T-helper 2 cell treated with Interferon-gamma antibody and Interleukin-4, amounts not matched to agents 100 ng/mL and 5 ng/mL, for 36 hours (primary cell): Measurements from ENCODE around the gene KIF21A. TPM values are rescaled to one million over a fixed set of nuclear protein-coding genes. Genes with fewer than 3 reads are reported as not detected.
"Not testable (repeated sequence)": the region's sequence is repeated elsewhere in the genome, so short reads cannot be mapped to it uniquely, and the experiment has no call there.

ENCODE experiments used
- intact Hi-C: fragments of 100-400 bp; cut with micrococcal nuclease; formaldehyde crosslinking; loops from one replicate; pipeline ENCODE4 v1.15.1; 2023
- total RNA-seq: library from RNA; stranded (reverse); gene quantifications from 2 replicates; pipeline ENCODE4 v1.2.3, GENCODE V29; 2022

KIF21A gene, protein sequence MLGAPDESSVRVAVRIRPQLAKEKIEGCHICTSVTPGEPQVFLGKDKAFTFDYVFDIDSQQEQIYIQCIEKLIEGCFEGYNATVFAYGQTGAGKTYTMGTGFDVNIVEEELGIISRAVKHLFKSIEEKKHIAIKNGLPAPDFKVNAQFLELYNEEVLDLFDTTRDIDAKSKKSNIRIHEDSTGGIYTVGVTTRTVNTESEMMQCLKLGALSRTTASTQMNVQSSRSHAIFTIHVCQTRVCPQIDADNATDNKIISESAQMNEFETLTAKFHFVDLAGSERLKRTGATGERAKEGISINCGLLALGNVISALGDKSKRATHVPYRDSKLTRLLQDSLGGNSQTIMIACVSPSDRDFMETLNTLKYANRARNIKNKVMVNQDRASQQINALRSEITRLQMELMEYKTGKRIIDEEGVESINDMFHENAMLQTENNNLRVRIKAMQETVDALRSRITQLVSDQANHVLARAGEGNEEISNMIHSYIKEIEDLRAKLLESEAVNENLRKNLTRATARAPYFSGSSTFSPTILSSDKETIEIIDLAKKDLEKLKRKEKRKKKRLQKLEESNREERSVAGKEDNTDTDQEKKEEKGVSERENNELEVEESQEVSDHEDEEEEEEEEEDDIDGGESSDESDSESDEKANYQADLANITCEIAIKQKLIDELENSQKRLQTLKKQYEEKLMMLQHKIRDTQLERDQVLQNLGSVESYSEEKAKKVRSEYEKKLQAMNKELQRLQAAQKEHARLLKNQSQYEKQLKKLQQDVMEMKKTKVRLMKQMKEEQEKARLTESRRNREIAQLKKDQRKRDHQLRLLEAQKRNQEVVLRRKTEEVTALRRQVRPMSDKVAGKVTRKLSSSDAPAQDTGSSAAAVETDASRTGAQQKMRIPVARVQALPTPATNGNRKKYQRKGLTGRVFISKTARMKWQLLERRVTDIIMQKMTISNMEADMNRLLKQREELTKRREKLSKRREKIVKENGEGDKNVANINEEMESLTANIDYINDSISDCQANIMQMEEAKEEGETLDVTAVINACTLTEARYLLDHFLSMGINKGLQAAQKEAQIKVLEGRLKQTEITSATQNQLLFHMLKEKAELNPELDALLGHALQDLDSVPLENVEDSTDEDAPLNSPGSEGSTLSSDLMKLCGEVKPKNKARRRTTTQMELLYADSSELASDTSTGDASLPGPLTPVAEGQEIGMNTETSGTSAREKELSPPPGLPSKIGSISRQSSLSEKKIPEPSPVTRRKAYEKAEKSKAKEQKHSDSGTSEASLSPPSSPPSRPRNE (N-terminal part only)
- 16.3 and 17.1 TPM in 2 replicates for total RNA-seq

DNA sequence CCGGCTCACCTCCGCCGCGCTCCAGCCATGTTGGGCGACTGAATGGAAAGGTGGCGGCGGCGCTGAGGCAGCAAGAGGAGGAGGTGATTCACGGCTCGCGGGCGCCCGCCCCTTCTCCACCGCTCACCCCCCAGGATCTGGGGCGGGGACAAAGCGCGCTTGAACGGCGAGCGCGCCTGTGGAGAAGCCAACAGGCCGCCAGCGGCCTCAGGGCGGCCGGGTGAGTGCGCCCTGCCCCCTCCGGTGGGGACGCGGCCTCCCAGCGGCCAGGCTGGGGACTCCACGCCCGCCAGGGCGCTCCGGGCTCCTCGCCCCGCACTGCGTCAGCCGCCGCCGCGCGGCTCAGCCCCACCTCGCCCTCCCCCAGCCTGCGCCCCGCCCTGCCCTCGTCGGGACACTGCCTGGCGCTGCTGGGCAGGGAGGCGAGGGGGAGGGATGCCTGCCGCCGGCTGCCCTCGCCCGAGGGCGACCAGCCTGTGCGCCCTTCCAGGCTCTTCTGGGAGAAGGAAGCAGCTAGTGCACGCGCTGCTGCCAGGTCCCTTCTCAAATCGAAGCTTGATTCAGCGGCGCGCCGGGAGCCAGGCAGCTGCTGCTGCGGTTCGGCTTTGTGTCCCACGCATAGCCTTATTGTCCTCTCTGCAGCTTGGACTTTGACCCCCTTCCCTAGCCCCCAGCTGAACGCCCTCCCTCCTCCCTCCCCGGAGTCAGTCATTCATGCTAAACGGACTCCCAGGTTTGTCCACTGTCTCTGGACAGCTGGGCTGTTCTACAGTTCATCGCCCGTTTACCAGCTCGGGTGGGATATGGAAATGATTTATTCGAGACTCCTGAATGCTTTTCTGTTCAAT is at the start of gene KIF21A:
Gene KIF21A (minus strand): TSS at position 40 of the 848 bp plus-strand sequence. CDS start 150 bp downstream, outside the sequence.
- intact Hi-C loops, result loop anchor here (1.0 to 5.0 kb wide), 7 partner anchors 24 to 663 kb away; partner anchors contain the start of gene SLC2A13

DNA sequence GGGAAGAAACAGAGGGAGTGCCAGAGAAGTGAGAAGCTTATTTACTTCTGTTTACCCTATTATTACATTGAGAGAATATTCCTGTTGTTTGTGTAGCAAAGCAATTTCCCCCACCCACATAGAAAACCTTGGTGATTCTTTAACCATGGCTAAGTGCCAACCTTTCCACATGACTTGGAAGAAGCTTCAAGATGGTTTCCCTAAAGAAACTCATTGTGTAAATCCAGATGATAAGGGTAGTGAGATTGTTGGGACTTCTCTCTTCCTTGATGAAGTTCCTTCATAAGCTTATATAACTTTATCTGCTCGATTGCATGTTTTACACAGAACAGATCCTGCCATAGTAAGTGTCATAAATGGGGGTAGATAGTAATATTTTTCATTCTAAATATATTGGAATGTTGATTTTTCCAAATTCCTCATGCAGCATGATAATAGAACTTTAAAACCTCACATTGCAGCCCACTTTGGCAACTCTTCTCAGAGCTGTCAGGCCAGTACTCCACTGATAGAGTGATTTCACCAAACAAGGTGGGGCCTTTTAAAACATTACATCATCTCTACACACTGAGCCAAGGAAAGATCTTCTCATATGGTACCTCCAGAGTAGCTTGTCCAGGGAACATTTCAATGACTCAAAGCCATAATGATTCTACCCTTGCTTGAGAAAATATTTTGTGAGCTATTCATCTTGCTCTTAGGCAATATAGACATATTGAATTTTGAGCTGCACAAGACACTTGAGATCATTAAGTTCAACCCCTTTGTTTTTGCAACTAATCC is 47.8 kb upstream of the KIF21A start:
- intact Hi-C loops, result no loop called here

DNA sequence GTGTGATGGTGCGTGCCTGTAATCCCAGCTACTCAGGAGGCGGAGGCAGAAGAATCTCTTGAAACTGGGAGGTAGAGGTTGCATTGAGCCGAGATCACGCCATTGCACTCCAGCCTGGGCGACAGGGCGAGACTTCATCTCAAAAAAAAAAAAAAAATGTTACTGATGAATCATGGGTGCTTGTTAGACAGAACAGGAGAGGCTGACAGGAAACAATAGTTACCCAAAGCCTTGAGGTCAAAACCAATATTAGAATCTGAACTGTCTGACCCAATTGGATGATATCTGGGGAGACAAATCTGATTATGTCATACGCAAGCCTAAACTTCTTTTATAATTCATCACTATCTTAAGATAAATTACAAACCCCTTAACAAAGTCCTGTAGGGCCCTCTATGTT is 40.7 kb upstream of the KIF21A start:
- intact Hi-C loops, result no loop called here

DNA sequence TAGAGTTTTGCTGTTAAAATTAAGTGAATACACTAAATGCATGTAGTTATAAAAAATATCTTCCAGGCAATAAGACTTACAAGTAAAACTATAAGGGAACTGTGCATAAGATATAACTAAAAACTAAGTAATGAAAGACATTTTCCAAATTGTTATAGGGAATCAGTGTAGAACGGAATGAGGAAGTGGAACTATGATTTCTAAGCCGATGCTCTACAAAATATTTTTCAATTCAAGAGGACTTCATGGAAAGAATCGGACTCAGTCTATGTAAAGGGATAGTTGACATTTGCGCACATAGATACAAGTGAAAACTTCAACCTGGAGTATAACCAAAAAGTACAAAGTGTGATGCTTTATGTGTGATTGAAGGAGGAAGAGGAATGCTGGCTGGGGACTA is 40.1 kb upstream of the KIF21A start:
- intact Hi-C loops, result no loop called here

DNA sequence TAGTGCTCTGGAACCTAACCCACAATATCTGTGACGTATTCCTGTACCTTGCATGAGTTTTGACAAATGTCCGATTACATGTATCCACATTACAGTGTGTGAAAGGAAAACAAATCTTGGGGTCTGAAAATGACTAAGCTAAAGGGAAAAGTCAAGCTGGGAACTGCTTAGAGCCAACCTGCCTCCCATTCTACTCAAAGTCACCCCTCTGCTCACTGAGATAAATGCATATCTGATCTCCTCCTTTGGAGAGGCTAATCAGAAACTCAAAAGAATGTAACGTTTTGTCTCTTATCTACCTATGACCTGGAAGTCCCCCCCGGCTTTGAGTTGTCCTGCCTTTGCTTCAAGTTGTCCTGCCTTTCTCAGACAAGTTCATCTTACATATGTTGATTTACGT is 34.0 kb upstream of the KIF21A start:
- intact Hi-C loops, result no loop called here

DNA sequence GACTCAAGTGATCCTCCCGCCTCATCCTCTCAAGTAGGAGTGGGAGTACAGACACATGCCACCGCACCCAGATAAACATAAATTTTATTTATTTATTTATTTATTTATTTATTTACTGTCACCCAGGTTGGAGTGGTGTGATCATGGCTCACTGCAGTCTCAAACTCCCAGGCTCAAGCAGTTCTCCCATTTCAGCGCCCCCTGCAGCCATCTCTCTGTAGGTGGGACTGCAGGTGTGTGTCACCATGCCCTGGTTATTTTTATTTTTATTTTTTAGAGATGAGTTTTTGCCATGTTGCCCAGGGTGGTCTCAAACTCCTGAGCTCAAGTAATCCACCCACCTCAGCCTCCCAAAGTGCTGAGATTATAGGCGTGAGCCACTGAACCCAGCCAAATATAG is 33.2 kb upstream of the KIF21A start:
- intact Hi-C loops, result no loop called here

DNA sequence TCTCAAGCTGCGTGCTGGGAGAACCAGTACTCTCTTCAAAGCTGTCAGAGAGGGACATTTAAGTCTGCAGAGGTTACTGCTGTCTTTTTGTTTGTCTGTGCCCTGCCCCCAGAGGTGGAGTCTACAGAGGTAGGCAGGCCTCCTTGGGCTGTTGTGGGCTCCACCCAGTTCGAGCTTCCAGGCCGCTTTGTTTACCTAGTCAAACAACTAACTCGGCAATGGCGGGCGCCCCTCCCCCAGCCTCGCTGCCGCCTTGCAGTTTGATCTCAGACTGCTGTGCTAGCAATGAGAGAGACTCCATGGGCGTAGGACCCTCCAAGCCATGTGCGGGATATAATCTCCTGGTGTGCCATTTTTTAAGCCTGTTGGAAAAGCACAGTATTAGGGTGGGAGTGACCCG is 32.2 kb upstream of the KIF21A start:
- intact Hi-C loops, result not testable (repeated sequence)

DNA sequence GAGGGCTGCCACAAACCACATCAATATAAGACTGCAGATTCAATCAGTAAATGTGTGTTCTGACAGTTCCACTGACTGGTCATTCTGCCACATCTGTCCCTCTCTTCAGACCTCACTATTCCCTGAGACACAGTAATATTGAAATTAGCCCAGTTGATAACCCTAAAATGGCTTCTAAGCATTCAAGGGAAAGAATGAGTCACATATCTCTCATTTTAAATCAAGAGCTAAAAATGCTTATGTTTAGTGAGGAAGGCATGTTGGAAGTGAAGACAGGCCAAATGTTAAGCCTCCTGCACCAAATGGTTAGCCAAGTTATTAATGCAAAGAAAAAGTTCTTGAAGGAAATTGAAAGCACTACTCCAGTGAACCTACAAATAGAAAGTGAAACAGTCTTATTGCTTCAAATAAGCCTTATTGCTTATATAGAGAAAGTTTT is 24.5 kb upstream of the KIF21A start:
- intact Hi-C loops, result loop anchor here (1.0 to 5.0 kb wide), 2 partner anchors 24 to 155 kb away; partner anchors contain the start of gene KIF21A

DNA sequence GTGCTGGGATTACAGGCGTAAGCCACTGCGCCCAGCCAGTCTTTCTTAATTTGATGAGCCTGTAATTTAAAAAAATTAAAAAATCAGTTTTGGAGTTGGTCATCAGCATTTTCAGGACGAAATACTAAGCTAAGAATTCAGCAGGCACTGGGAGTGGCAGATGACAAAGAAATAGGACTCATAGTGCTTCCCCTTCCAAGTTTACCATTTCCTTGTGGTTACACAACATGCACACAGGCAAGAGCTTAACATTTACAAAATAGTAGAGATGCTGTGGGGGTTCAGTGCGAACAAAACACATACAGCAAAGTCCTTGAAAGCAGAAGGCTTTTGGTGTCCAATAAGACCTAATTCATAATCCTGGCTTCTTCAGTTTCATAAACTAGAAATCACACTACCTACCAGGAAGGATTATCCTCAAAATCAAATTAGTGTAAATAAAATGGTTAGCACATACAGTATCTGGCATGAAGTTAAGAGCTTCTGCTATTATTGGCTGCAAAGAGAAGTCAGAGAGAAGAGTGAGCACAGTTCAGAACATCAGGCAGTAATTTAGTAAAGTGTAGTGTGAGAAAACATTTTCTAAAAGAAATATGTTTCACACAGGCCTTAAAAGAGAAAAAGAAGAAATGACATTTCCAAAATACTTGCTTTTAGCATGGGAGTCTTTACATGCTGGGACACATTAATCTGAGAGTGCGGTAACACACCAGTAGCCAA is 22.2 kb upstream of the KIF21A start:
- intact Hi-C loops, result loop anchor here (5.0 kb wide), 1 partner anchor 157 kb away; no protein-coding TSS in a partner anchor

DNA sequence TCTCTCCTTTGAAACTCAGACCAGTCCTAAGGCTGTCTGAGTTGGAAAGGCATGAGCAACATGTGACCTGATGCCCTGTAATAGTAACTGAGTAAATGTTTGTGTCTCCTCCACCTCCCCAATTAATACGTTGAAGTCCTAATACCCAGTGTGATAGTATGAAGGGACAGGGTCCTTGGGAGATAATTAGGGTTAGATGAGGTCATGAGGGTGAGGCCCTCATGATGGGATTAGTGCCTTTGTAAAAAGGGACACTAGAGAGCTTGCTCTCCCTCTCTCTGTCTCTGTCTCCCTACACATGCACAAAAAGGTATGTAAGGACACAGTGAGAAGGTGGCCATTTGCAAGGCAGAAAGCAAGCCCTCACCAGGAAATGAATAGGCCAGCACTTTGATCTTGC is 18.1 kb upstream of the KIF21A start:
- intact Hi-C loops, result no loop called here

DNA sequence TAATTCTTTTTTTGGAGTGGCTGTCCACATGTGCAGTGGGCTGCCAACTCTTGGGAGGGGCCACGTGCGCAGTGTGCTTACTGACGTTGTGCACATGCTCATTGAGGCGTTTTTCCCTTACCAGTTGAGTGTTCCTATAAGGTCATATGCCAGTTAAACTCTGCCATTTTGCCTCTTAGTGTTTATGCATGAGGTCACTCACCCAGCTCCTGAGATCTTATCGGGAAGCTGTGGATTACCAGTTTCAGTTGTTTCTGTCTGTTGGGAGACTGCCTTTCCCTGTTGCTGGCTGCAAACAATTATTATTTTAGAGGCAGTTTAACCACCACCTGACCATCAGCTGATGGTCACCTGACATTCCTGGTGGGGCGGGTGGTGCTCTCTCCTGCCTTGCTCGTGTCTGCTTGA is 16.1 kb upstream of the KIF21A start:
- intact Hi-C loops, result no loop called here

DNA sequence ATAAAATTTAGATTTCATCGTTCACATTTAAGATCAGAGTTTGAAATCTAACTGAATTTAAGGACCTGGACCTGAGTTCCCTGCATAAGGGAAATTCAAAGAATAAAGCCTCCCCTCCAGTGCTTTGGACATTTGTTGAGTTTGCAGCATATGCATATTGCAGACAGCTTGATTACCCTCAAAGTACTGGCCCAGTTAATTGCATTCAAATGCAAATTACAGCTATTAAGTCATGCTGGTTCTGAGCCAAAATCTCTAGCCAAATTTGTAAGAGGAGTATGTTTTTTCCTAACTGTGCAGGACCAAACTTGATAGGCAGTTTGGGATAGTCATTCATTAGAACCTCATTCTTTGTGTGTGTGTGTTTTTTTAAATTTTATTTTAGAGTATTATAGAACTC is 9.1 kb upstream of the KIF21A start:
- intact Hi-C loops, result no loop called here

DNA sequence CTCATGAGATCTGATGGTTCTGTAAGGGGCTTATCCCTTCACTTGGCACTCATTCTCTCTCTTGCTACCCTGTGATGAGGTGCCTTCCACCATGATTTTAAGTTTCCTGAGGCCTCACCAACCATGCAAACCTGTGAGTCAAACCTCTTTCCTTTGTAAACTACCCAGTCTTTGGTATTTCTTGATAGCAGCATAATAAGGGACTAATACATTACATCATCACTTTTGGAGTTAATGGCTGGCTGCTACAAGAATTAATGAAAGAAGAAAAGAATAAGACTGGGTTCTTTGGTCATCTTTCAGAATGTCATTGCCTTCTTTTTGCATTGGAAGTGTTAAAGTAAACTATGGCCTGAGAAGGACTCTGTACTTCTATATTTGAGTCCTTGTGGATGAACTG is 5.1 kb upstream of the KIF21A start:
- intact Hi-C loops, result no loop called here

DNA sequence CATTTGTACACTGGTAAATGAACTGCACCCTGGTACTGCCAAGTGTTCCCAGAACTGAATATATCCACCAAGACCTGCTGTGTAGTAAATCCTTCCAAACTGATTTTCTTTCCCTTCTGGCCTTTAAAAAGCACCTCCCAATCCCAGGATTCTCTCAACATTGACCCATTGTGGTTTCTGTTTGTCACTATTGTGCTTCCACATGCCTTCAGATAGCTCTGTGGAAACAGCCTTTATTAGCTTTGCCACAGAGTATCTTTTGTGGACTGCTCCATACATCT is 949 bp upstream of the KIF21A start:
- intact Hi-C loops, result loop anchor here (1.0 to 5.0 kb wide), 7 partner anchors 23 to 662 kb away; partner anchors contain the start of gene SLC2A13

DNA sequence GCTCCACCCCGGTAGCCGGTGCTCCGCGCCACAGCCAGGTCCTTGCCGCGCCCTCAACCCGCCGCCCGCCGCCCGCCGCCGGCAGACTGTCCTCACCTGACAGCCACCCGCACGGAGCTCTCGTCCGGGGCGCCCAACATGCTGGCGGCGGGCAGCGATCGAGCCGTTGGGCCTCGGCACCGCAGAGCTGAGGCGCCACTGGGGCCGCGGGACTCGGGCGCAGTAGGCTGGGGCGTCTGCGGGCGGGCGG is 164 bp downstream of the KIF21A start:
- intact Hi-C loops, result loop anchor here (1.0 to 5.0 kb wide), 7 partner anchors 25 to 664 kb away; partner anchors contain the start of gene SLC2A13

DNA sequence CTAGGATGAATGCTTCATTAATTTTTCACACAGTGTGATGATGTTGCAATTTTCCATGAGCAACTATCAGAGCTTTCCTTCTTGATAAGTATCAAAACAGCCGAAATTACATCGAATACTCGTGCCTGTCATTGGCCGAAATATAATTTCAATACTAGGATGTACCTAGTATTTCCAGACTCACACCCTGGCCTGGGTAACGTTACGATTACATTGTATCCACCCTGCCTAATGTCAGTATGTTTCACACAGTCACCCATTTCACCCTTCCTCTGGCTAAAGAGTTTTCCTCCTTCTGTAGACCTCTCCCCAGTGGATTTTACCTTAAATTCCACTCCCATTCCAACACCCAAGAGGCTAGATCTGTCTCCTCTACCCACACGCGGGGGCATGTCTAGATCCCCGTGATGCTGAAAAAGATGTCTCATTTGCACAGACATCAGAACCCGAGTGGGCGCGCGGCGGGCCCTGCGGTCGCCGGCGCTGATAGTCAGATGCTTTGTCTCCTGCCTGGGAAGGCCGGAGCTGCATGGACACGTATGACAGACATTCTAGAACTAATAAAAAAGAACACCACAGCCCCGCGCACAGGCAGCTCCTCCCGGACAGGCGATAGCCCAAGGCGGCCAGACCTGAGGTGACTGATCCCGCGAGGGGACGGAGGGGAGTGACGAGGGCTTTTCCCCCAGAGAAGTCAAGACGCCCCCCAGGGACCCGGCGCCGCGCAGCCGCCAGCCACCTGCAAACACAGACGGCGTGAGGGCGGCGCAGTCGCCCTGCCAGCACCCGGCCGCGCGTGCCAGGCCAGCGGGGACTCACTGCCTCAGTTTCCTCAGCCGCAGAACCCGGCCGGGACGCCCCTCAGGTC is 723 bp downstream of the KIF21A start:
- intact Hi-C loops, result loop anchor here (2.0 to 5.0 kb wide), 2 partner anchors 69 to 110 kb away; no protein-coding TSS in a partner anchor

DNA sequence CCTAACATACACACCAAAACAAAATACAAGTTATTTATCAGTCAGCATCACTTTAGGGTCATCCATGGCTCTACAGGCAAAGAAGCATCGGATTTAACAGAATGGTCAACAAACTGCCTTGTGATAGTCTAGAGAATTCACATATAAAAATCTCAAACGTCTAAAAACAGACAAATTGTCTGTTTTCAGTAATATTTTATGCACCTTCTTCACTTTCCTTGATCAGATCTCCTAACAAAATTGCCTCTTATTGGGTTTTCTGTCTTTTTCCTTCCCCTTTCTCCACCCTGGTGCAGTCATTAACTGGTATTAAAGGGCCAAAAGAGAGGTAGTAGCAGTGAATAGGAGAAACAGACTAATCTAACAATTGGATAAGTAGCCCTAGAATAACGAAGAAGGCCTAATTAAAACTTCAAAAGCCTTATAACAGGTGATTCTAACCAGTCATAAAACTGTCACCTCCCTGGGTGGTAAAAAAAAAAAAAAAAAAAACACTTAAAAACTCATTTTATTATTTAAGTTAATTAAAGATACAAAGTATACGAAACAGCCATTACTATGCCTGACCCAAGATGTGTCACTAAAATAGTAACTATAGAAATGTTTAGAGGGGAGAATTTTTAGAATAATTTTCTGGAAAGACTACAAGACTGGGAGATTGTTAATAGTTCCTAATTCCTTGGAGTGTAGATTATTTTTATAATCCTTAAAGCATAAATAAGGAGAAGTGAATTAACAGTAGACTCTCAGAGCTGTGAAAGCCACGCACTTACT is 1.5 kb downstream of the KIF21A start:
- intact Hi-C loops, result loop anchor here (5.0 kb wide), 1 partner anchor 109 kb away; no protein-coding TSS in a partner anchor
